B cell (primary cell): Measurements from ENCODE around the gene PYGM. TPM values are rescaled to one million over a fixed set of nuclear protein-coding genes. Genes with fewer than 3 reads are reported as not detected.

Experiments used
- ATAC-seq: fragments of 200-7000 bp; cut with Tn5 transposase; one replicate; pipeline ENCODE4 v1.10.0; 2021; ENCODE audit warnings: low read depth, mild to moderate bottlenecking, moderate number of reproducible peaks, moderate library complexity
- CTCF ChIA-PET: fragments of 350-600 bp; sonication (Branson Sonifier 250); formaldehyde crosslinking; loops from one replicate; lab custom pipeline; 2021; ENCODE audit warnings: antibody characterized with exemption, inconsistent platforms; lab: Charles Lee
- POLR2A ChIA-PET: fragments of 350-600 bp; sonication (Branson Sonifier 250); formaldehyde crosslinking; loops from one replicate; lab custom pipeline; 2021; ENCODE audit warnings: antibody characterized with exemption; lab: Charles Lee
- DNase-seq: peaks from one replicate; pipeline ENCODE4 v3.0.0; 2013
- H2AFZ ChIP-seq: 2 replicates; pipeline ENCODE4 v1.6.1; 2012; ENCODE audit warnings: mild to moderate bottlenecking, low read depth, low read length; ENCODE audit not compliant: insufficient read depth, poor library complexity, severe bottlenecking
- H3K27ac ChIP-seq, 2 donors: 1 replicate in 1 of 2; 2 replicates in 1 of 2; pipeline ENCODE4 v1.5.1; 2012 to 2013; ENCODE audit warnings: low read length in 2 of 2, mild to moderate bottlenecking in 2 of 2, moderate library complexity in 1 of 2
- H3K27me3 ChIP-seq, 4 experiments: fragments of 200-600 bp in 1 of 4; sonication (generic) in 1 of 4; replicated peaks in 1 of 4; 1 replicate in 2 of 4; 2 replicates in 2 of 4; pipeline versions ENCODE4 v1.6.1 to v1.7.0; 2013 to 2016; ENCODE audit warnings: low read length in 3 of 4, mild to moderate bottlenecking in 2 of 4, mixed read lengths in 1 of 4, moderate library complexity in 1 of 4; ENCODE audit not compliant: insufficient read depth in 4 of 4, control insufficient read depth in 3 of 4; ENCODE audit errors: control extremely low read depth in 1 of 4
- H3K36me3 ChIP-seq, 2 experiments: replicated peaks in 1 of 2; 1 replicate in 1 of 2; 2 replicates in 1 of 2; pipeline versions ENCODE4 v1.6.1 to v1.7.1; 2013; ENCODE audit warnings: low read length in 1 of 2; ENCODE audit not compliant: insufficient read depth in 2 of 2, control insufficient read depth in 1 of 2; ENCODE audit errors: control extremely low read depth in 1 of 2, extremely low read depth in 1 of 2
- H3K4me1 ChIP-seq, 2 donors: fragments of 200-600 bp in 1 of 2; sonication (generic) in 1 of 2; 1 replicate in 1 of 2; 2 replicates in 1 of 2; pipeline versions ENCODE4 v1.5.1 to v1.6.1; 2013 to 2017; ENCODE audit warnings: low read length in 2 of 2; ENCODE audit not compliant: control insufficient read depth in 2 of 2, insufficient read depth in 2 of 2
- H3K4me2 ChIP-seq: replicated peaks from 2 replicates; pipeline ENCODE3; 2012; ENCODE audit warnings: mild to moderate bottlenecking, low read depth, low read length; ENCODE audit not compliant: poor library complexity, severe bottlenecking
- H3K4me3 ChIP-seq, 5 experiments: fragments of 200-600 bp in 1 of 5; sonication (generic) in 1 of 5; 1 replicate in 3 of 5; 2 replicates in 2 of 5; pipeline versions ENCODE4 v1.5.1 to v1.7.0; 2011 to 2016; ENCODE audit warnings: low read length in 4 of 5, mild to moderate bottlenecking in 4 of 5, low read depth in 2 of 5, control low read depth in 1 of 5, moderate library complexity in 1 of 5; ENCODE audit not compliant: insufficient read depth in 1 of 5; ENCODE audit errors: control extremely low read depth in 1 of 5, extremely low read depth in 1 of 5
- H3K79me2 ChIP-seq: fragments of 200-600 bp; sonication (generic); one replicate; pipeline ENCODE4 v1.6.0; 2016; ENCODE audit warnings: low read length; ENCODE audit not compliant: control insufficient read depth, insufficient read depth
- H3K9ac ChIP-seq: fragments of 200-600 bp; sonication (generic); 2 replicates; pipeline ENCODE4 v1.6.1; 2017; ENCODE audit warnings: mild to moderate bottlenecking, low read length, moderate library complexity
- H3K9me3 ChIP-seq, 3 donors: one replicate each; pipeline versions ENCODE4 v1.6.1 to v1.7.1; 2013; ENCODE audit warnings: low read length in 2 of 3; ENCODE audit not compliant: control insufficient read depth in 2 of 3, insufficient read depth in 1 of 3; ENCODE audit errors: control extremely low read depth in 1 of 3
- H4K20me1 ChIP-seq: 2 replicates; pipeline ENCODE4 v1.6.0; 2012; ENCODE audit warnings: mild to moderate bottlenecking, low read length; ENCODE audit not compliant: insufficient read depth, control insufficient read depth, poor library complexity, severe bottlenecking
- H3K27ac Mint-ChIP-seq: one replicate; pipeline ENCODE4 v1.8.0; 2021; ENCODE audit warnings: mixed read lengths
- H3K27me3 Mint-ChIP-seq: one replicate; pipeline ENCODE4 v1.8.0; 2021; ENCODE audit warnings: mixed read lengths
- H3K4me1 Mint-ChIP-seq: one replicate; pipeline ENCODE4 v1.8.0; 2021; ENCODE audit warnings: mixed read lengths
- H3K4me3 Mint-ChIP-seq: one replicate; pipeline ENCODE4 v1.8.0; 2021; ENCODE audit warnings: mixed read lengths
- H3K9me3 Mint-ChIP-seq: one replicate; pipeline ENCODE4 v1.8.0; 2022; ENCODE audit warnings: mixed read lengths; ENCODE audit not compliant: insufficient read depth
- CTCF ChIP-seq: fragments of 200-600 bp; IDR thresholded peaks from one replicate; pipeline ENCODE4 v1.8.0; 2022; ENCODE audit warnings: antibody characterized with exemption, mild to moderate bottlenecking
- EZH2 ChIP-seq: IDR thresholded peaks from 2 replicates; pipeline ENCODE4 v1.6.1; 2012; ENCODE audit warnings: borderline replicate concordance, low read depth, mild to moderate bottlenecking, moderate library complexity, low read length; ENCODE audit not compliant: insufficient read depth, poor library complexity, severe bottlenecking
- WGBS: methylation state at CpG from one replicate; pipeline ENCODE4 v1.1.5; 2013; ENCODE audit warnings: missing lambda C conversion rate; ENCODE audit not compliant: insufficient coverage; 5-methylcytosine and 5-hydroxymethylcytosine counted together
- intact Hi-C: fragments of 100-400 bp; cut with micrococcal nuclease; formaldehyde crosslinking; loops from one replicate; pipeline ENCODE4 v1.10.0; 2022
- polyA plus RNA-seq: library from polyadenylated mRNA; depleted of rRNA; stranded (reverse); fragments of >200 nt; gene quantifications from 2 replicates; pipeline ENCODE4 v1.2.3, GENCODE V29; 2012
- total RNA-seq, 2 donors: library from RNA; stranded (reverse); fragments of 120-200 nt in 1 of 2; gene quantifications; 1 replicate in 1 of 2; 2 replicates in 1 of 2; pipeline versions ENCODE4 v1.2.3 to v1.2.4, GENCODE V29; 2013 to 2022

Gene PYGM
- total and polyA plus RNA-seq, 2 donors (not counting 1 experiment from before 2014, with no cell fraction given), result 9.3 to 9.6 TPM

DNA sequence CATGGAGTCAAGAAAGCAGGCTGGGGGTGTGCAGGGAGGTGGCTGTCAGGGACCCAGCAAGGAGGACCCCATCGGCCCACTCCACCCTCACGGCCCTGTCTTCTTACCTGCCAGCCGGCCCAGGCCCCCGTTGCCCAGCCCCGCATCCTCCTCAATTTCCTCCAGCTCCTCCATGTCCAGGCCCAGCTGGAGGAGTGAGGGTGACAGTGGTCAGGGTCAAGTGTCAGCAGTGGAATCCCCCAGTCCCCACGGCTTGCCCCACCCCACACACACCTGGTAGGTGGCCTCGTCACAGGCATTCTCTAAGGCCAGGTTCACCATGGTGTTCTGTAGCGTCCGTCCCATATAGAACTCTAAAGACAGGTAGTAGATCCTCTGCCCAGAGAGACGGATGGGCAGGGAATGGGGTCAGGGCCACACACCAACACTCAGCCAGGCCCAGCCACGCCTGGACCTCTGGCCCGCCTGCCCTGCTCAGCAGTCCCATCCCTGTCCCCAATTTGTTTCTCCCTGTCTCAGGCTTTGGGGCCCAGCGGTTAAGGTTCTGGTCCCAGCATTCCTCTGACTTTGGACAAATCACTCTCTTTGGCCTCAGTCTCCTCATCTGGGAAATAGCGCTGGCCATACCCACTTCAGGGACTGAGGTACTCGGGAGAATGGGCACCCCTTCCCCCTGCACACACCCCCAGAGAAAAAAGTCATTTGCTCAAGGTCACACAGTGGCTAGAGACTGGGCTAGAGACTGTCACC, 1.3 kb downstream of the PYGM start:
- intact Hi-C loops, result no loop called here
- H3K27me3 ChIP-seq, result no peaks in the 10 kb centered on the region
- peaks cover 75% of the 10 kb centered on the region for H3K79me2 ChIP-seq
- no peak overlapping the region for H3K9ac ChIP-seq
- H3K4me3 ChIP-seq, result no peak overlapping the region
- ChIA-PET CTCF (interaction anchor here (2.0 kb wide), 1 partner anchor 11 kb away, joined by 5 read pairs; no protein-coding TSS in a partner anchor), POLR2A (interaction anchor here (8.8 kb wide), 1 partner anchor 12 kb away, joined by 175 read pairs; the partner anchor contains the start of gene RASGRP2)
- peaks cover 46% of the 10 kb centered on the region for H3K4me1 Mint-ChIP-seq
- ATAC-seq (no peak), DNase-seq (no peak)
- H4K20me1 ChIP-seq, result peaks cover 7% of the 10 kb centered on the region
- H3K4me3 Mint-ChIP-seq, result no peak overlapping the region
- H3K27me3 Mint-ChIP-seq, result no peaks in the 10 kb centered on the region
- no peaks in the 10 kb centered on the region for H3K9me3 ChIP-seq
- peak overlapping the region in 1 of 2 donors; percentile 34 for H3K27ac ChIP-seq
- no peak overlapping the region for H3K4me2 ChIP-seq
- WGBS, result 94% methylated on average over 12 of the region's 15 CpGs
- peaks cover 0 to 31% of the 10 kb centered on the region in 2 experiments for H3K36me3 ChIP-seq
- peak overlapping the region; percentile 91 for H3K27ac Mint-ChIP-seq
- TF ChIP-seq CTCF, result no peak
- no peak for TF ChIP-seq EZH2
- H2AFZ ChIP-seq, result no peak overlapping the region
- H3K4me1 ChIP-seq, result peaks cover 38 to 54% of the 10 kb centered on the region in 2 donors
- no peaks in the 10 kb centered on the region for H3K9me3 Mint-ChIP-seq
